Endodermal cell (in vitro differentiated cells): Measurements from ENCODE around the gene SLC15A5. TPM values are rescaled to one million over a fixed set of nuclear protein-coding genes. Genes with fewer than 3 reads are reported as not detected.

ENCODE experiments used
- DNase-seq: peaks from one replicate; pipeline ENCODE4 v3.0.0-alpha.2; 2017
- H3K27ac ChIP-seq: 2 replicates; pipeline ENCODE4 v1.5.1; 2013; ENCODE audit warnings: mild to moderate bottlenecking, low read depth, low read length, moderate library complexity
- H3K27me3 ChIP-seq: 2 replicates; pipeline ENCODE4 v1.6.1; 2013; ENCODE audit warnings: mild to moderate bottlenecking, low read length, moderate library complexity; ENCODE audit not compliant: insufficient read depth, control insufficient read depth, poor library complexity, severe bottlenecking
- H3K36me3 ChIP-seq: 2 replicates; pipeline ENCODE4 v1.7.0; 2013; ENCODE audit warnings: mild to moderate bottlenecking, low read length, moderate library complexity; ENCODE audit not compliant: control insufficient read depth, insufficient read depth
- H3K4me1 ChIP-seq: one replicate; pipeline ENCODE4 v1.7.0; 2013; ENCODE audit warnings: low read length; ENCODE audit not compliant: control insufficient read depth, insufficient read depth
- H3K4me3 ChIP-seq: 2 replicates; pipeline ENCODE4 v1.5.1; 2013; ENCODE audit warnings: mild to moderate bottlenecking, low read length, moderate library complexity
- H3K9ac ChIP-seq: 2 replicates; pipeline ENCODE4 v1.6.1; 2013; ENCODE audit warnings: mild to moderate bottlenecking, low read length, moderate library complexity; ENCODE audit not compliant: poor library complexity, severe bottlenecking; ENCODE audit errors: extremely low read depth
- H3K9me3 ChIP-seq: 2 replicates; pipeline ENCODE4 v1.6.1; 2013; ENCODE audit warnings: mild to moderate bottlenecking, low read length, moderate library complexity; ENCODE audit not compliant: control insufficient read depth
- H3K27ac Mint-ChIP-seq: 2 replicates; pipeline ENCODE4 v1.8.0; 2020; ENCODE audit warnings: mixed read lengths
- H3K27me3 Mint-ChIP-seq: 2 replicates; pipeline ENCODE4 v1.8.0; 2021; ENCODE audit warnings: mild to moderate bottlenecking, mixed read lengths; ENCODE audit not compliant: insufficient read depth
- H3K36me3 Mint-ChIP-seq: 2 replicates; pipeline ENCODE4 v1.8.0; 2020; ENCODE audit warnings: low read depth, mixed read lengths
- H3K4me1 Mint-ChIP-seq: 2 replicates; pipeline ENCODE4 v1.8.0; 2020; ENCODE audit warnings: mixed read lengths
- H3K4me3 Mint-ChIP-seq: 2 replicates; pipeline ENCODE4 v1.8.0; 2020; ENCODE audit warnings: mild to moderate bottlenecking, moderate library complexity, mixed read lengths
- H3K9me3 Mint-ChIP-seq: 2 replicates; pipeline ENCODE4 v1.8.0; 2020; ENCODE audit warnings: mild to moderate bottlenecking, mixed read lengths
- WGBS, 2 experiments: methylation state at CpG; one replicate each; pipeline versions ENCODE4 v1.1.5 to v1.1.7; 2013; ENCODE audit warnings: missing lambda C conversion rate in 2 of 2, mixed read lengths in 1 of 2; ENCODE audit not compliant: insufficient coverage in 1 of 2, insufficient read length in 1 of 2; 5-methylcytosine and 5-hydroxymethylcytosine counted together
- total RNA-seq, 2 donors: library from RNA; stranded (reverse); fragmentation: NEBNext Ultra II Directional in 1 of 2; extraction: Animal tissue kit (Norgen Biotek cat#: 25700) in 1 of 2; gene quantifications; 2 replicates in 1 of 2; 3 replicates in 1 of 2; pipeline ENCODE4 v1.2.1, GENCODE V29; 2021
- TF ChIP-seq, protein P1 (sequence below): fragments of 200-600 bp; sonication (generic); conservative IDR thresholded peaks from 2 replicates; pipeline ENCODE4 v1.5.0; 2021; ENCODE audit warnings: antibody characterized with exemption, mild to moderate bottlenecking

The SLC15A5 gene
- total RNA-seq, 2 donors from 2014 or later: not detected

- Histone ChIP-seq H3K9me3 (no peaks in the 10 kb centered on the region), H3K9ac (no peak overlapping the region), H3K4me1 (no peaks in the 10 kb centered on the region), H3K27ac (no peak overlapping the region), H3K36me3 (no peaks in the 10 kb centered on the region), H3K27me3 (no peaks in the 10 kb centered on the region), H3K4me3 (no peak overlapping the region)
- Mint-ChIP-seq H3K36me3 (no peaks in the 10 kb centered on the region), H3K27me3 (no peaks in the 10 kb centered on the region), H3K9me3 (no peaks in the 10 kb centered on the region), H3K4me3 (no peak overlapping the region), H3K4me1 (no peaks in the 10 kb centered on the region), H3K27ac (no peak overlapping the region)
- TF ChIP-seq, protein P1, sequence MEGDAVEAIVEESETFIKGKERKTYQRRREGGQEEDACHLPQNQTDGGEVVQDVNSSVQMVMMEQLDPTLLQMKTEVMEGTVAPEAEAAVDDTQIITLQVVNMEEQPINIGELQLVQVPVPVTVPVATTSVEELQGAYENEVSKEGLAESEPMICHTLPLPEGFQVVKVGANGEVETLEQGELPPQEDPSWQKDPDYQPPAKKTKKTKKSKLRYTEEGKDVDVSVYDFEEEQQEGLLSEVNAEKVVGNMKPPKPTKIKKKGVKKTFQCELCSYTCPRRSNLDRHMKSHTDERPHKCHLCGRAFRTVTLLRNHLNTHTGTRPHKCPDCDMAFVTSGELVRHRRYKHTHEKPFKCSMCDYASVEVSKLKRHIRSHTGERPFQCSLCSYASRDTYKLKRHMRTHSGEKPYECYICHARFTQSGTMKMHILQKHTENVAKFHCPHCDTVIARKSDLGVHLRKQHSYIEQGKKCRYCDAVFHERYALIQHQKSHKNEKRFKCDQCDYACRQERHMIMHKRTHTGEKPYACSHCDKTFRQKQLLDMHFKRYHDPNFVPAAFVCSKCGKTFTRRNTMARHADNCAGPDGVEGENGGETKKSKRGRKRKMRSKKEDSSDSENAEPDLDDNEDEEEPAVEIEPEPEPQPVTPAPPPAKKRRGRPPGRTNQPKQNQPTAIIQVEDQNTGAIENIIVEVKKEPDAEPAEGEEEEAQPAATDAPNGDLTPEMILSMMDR: no peak
- no peak for DNase-seq
- WGBS, 2 experiments: 88 to 92% methylated on average over 2 to 3 of the region's 3 CpGs
These were observed 8.1 kb upstream of the SLC15A5 start for GRCh38 chr12:16285586-16285985.

DNA sequence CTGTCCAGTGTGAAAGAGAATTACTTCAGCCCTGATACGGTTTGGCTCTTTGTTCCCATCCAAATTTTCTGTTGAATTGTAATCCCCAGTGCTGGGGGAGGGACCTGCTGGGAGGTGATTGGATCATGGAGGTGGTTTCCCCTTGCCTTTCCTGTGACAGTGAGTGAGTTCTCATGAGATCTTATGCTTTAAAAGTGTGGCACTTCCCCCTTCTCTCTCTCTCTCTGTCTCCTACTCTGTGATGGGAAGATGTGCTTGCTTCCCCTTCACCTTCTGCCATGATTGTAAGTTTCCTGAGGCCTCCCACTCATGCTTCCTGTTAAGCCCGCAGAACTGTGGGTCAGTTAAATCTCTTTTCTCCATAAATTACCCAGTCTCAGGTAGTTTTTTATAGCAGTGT, 5.5 kb upstream of the SLC15A5 start:
- no peak for DNase-seq
- no peaks in the 10 kb centered on the region for H3K4me1 Mint-ChIP-seq
- H3K36me3 Mint-ChIP-seq: no peaks in the 10 kb centered on the region
- 84% methylated on average over 1 of the region's 2 CpGs; no CpG with 5 or more reads in 1 of the 2 experiments for WGBS, 2 experiments
- TF ChIP-seq, protein P1: no peak
- H3K36me3 ChIP-seq: no peaks in the 10 kb centered on the region
- no peaks in the 10 kb centered on the region for H3K27me3 ChIP-seq
- H3K9me3 ChIP-seq: no peaks in the 10 kb centered on the region
- no peak overlapping the region for H3K27ac ChIP-seq
- H3K4me3 Mint-ChIP-seq: no peak overlapping the region
- no peaks in the 10 kb centered on the region for H3K4me1 ChIP-seq
- H3K27ac Mint-ChIP-seq: no peak overlapping the region
- no peak overlapping the region for H3K4me3 ChIP-seq
- peaks cover 1% of the 10 kb centered on the region for H3K9me3 Mint-ChIP-seq
- no peak overlapping the region for H3K9ac ChIP-seq
- H3K27me3 Mint-ChIP-seq: no peaks in the 10 kb centered on the region

DNA sequence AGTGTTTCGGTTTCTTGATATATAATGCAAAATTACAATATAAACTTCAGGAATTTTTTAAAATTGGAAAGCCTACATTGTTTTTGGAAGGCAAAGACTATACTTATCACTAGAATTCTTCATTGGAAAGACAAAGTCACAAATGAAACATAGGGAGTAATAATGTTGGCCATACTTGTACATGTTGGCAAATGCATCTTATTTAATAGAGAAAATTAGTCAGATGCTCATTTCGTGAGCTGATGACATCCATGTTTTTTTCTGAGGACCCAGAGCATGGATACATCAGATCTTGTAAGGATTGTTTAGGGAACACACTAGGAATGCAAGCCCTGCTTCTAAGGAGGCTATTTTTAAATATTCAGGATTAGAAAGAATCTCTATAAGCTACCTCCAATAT, 4.6 kb upstream of the SLC15A5 start:
- no peaks in the 10 kb centered on the region for H3K4me1 Mint-ChIP-seq
- no peak for DNase-seq
- no peaks in the 10 kb centered on the region for H3K36me3 Mint-ChIP-seq
- peaks cover 1% of the 10 kb centered on the region for H3K9me3 Mint-ChIP-seq
- Histone ChIP-seq H3K9ac (no peak overlapping the region), H3K27ac (no peak overlapping the region), H3K27me3 (no peaks in the 10 kb centered on the region), H3K4me1 (no peaks in the 10 kb centered on the region), H3K36me3 (no peaks in the 10 kb centered on the region), H3K9me3 (no peaks in the 10 kb centered on the region), H3K4me3 (no peak overlapping the region)
- TF ChIP-seq, protein P1: no peak
- 84 to 100% methylated on average over 1 of the region's 2 CpGs for WGBS, 2 experiments
- H3K4me3 Mint-ChIP-seq: no peak overlapping the region
- no peaks in the 10 kb centered on the region for H3K27me3 Mint-ChIP-seq
- no peak overlapping the region for H3K27ac Mint-ChIP-seq
